T-cell (primary cell): ENCODE data around the gene CAPN2. TPM values are rescaled to one million over a fixed set of nuclear protein-coding genes. Genes with fewer than 3 reads are reported as not detected.
A peak's percentile ranks its signal among the peaks of the same experiment; 100 is the strongest.
"Not testable (repeated sequence)": the region's sequence is repeated elsewhere in the genome, so short reads cannot be mapped to it uniquely, and the experiment has no call there.

Experiments used
- ATAC-seq, 4 experiments: fragments of 200-7000 bp in 3 of 4; fragments of 150-1000 bp in 1 of 4; cut with Tn5 transposase; replicated peaks in 1 of 4; 1 replicate in 3 of 4; 2 replicates in 1 of 4; pipeline ENCODE4 v1.10.0; 2021; ENCODE audit warnings: moderate library complexity in 3 of 4, mild to moderate bottlenecking in 2 of 4, moderate number of reproducible peaks in 1 of 4
- CTCF ChIA-PET, 2 donors: fragments of 300-600 bp; sonication (Branson Sonifier 250); formaldehyde crosslinking; loops; one replicate each; lab custom pipeline; 2022; ENCODE audit warnings: antibody characterized with exemption in 2 of 2; lab: Charles Lee
- POLR2A ChIA-PET, 2 donors: fragments of 300-600 bp; sonication (Branson Sonifier 250); formaldehyde crosslinking; loops; one replicate each; lab custom pipeline; 2022; ENCODE audit warnings: antibody characterized with exemption in 2 of 2; lab: Charles Lee
- DNase-seq, 35 experiments: peaks; one replicate each; pipeline versions ENCODE4 v3.0.0 to v3.0.0-alpha.2; 2013 to 2023
- H3K27ac ChIP-seq: one replicate; pipeline ENCODE4 v1.5.1; 2013; ENCODE audit warnings: low read length
- H3K27me3 ChIP-seq, 2 experiments: replicated peaks in 1 of 2; 1 replicate in 1 of 2; 2 replicates in 1 of 2; pipeline versions ENCODE4 v1.6.1 to v1.7.0; 2013; ENCODE audit warnings: low read length in 1 of 2, mixed read lengths in 1 of 2; ENCODE audit not compliant: control insufficient read depth in 2 of 2, insufficient read depth in 2 of 2; ENCODE audit errors: extremely low read depth in 1 of 2
- H3K36me3 ChIP-seq, 2 donors: 1 replicate in 1 of 2; 2 replicates in 1 of 2; pipeline versions ENCODE4 v1.6.1 to v1.7.0; 2013; ENCODE audit warnings: low read length in 1 of 2; ENCODE audit not compliant: control insufficient read depth in 2 of 2, insufficient read depth in 1 of 2; ENCODE audit errors: extremely low read depth in 1 of 2
- H3K4me1 ChIP-seq, 2 experiments: 1 replicate in 1 of 2; 2 replicates in 1 of 2; pipeline versions ENCODE4 v1.6.1 to v1.7.0; 2013; ENCODE audit warnings: low read length in 2 of 2, mixed read lengths in 1 of 2; ENCODE audit not compliant: insufficient read depth in 2 of 2, control insufficient read depth in 1 of 2; ENCODE audit errors: extremely low read depth in 1 of 2
- H3K4me3 ChIP-seq, 2 donors: 1 replicate in 1 of 2; 2 replicates in 1 of 2; pipeline versions ENCODE4 v1.5.1 to v1.7.0; 2013; ENCODE audit warnings: mild to moderate bottlenecking in 2 of 2, low read length in 1 of 2, moderate library complexity in 1 of 2; ENCODE audit not compliant: control insufficient read depth in 1 of 2; ENCODE audit errors: extremely low read depth in 1 of 2
- H3K9me3 ChIP-seq: 2 replicates; pipeline ENCODE4 v1.7.0; 2013
- H3K27ac Mint-ChIP-seq, 2 donors: one replicate each; pipeline ENCODE4 v1.8.0; 2020 to 2021; ENCODE audit warnings: mild to moderate bottlenecking in 2 of 2, mixed read lengths in 2 of 2
- H3K27me3 Mint-ChIP-seq, 2 donors: one replicate each; pipeline ENCODE4 v1.8.0; 2021 to 2022; ENCODE audit warnings: mixed read lengths in 2 of 2
- H3K36me3 Mint-ChIP-seq: one replicate; pipeline ENCODE4 v1.8.0; 2021; ENCODE audit warnings: mixed read lengths
- H3K4me1 Mint-ChIP-seq, 3 donors: one replicate each; pipeline ENCODE4 v1.8.0; 2020 to 2022; ENCODE audit warnings: mixed read lengths in 3 of 3, mild to moderate bottlenecking in 1 of 3
- H3K4me3 Mint-ChIP-seq, 3 donors: one replicate each; pipeline ENCODE4 v1.8.0; 2020 to 2022; ENCODE audit warnings: mild to moderate bottlenecking in 3 of 3, mixed read lengths in 3 of 3, moderate library complexity in 3 of 3
- H3K9me3 Mint-ChIP-seq, 3 donors: one replicate each; pipeline ENCODE4 v1.8.0; 2020 to 2022; ENCODE audit warnings: mixed read lengths in 3 of 3
- WGBS: methylation state at CpG from one replicate; pipeline ENCODE4 v1.1.5; 2013; ENCODE audit warnings: missing lambda C conversion rate; ENCODE audit not compliant: insufficient coverage; 5-methylcytosine and 5-hydroxymethylcytosine counted together
- total RNA-seq, 35 experiments: library from RNA in 6 of 35; stranded (reverse) in 6 of 35; fragments of 120-200 nt in 1 of 35; gene quantifications; one replicate each; pipeline versions ENCODE4 v1.2.1 to v1.2.4 and lab custom pipeline; 2013 to 2026

CAPN2 gene
- total RNA-seq, 5 donors from 2014 or later (not counting 1 experiment from before 2014, with no cell fraction given), result 146 to 206 (median 169) TPM

DNA sequence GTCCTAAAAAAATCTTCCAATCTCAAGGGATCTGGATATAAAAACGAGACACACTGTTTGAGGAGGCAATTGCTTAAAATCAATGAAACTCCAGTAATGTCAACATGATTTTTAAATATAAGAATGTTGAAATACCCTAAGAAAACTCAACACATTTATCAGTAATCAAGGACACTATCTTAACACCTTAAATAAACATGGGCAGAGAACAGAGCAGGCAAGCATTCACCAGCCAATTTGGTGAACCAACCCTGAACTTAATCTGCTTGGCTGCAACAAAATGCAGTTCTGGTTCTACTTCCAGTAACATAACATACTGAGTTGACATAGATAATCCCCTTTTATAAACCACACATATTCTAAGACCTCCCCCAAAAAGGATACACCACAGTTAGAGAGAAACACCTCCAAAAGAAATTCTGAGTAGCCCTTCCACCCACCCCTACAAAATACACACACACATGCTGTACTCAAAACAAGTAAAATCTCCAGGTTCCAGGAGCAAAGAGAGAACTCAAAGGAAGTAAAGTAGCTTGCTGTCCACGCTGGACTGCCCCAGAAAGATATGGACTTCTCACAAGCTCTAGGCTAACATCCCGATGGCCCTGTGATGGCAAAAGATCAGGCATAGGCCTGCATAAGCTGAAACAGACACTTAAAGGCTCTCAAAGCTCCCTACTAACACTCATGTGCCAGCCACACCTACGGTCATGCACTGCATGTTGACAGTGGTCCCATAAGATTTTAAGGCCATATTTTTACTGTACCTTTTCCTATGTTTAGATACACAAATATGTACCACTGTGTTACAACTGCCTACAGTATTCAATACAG lies 102.9 kb downstream of the CAPN2 start:
- no peak overlapping the region for H3K4me3 Mint-ChIP-seq
- peaks cover 11 to 14% of the 10 kb centered on the region in 2 experiments for H3K4me1 ChIP-seq
- peak overlapping the region; percentile 57 to 84 for H3K27ac Mint-ChIP-seq
- H3K36me3 ChIP-seq, result peaks cover 0 to 45% of the 10 kb centered on the region in 2 donors
- WGBS, result 74% methylated on average over 2 of the region's 4 CpGs
- DNase-seq (no peak), ATAC-seq (no peak)
- H3K9me3 ChIP-seq, result no peaks in the 10 kb centered on the region
- H3K27ac ChIP-seq, result no peak overlapping the region
- ChIA-PET CTCF (no interaction called here), POLR2A (interaction anchor here in 1 of 2 donors (0.7 kb wide), 1 partner anchor 30 kb away, joined by 3 read pairs; no protein-coding TSS in a partner anchor)
- H3K4me3 ChIP-seq, result no peak overlapping the region
- H3K27me3 ChIP-seq, result no peaks in the 10 kb centered on the region
- H3K36me3 Mint-ChIP-seq, result peaks cover 49% of the 10 kb centered on the region
- no peaks in the 10 kb centered on the region for H3K27me3 Mint-ChIP-seq
- no peaks in the 10 kb centered on the region for H3K9me3 Mint-ChIP-seq
- peaks cover 34 to 57% (median 46%) of the 10 kb centered on the region in 3 donors for H3K4me1 Mint-ChIP-seq

GRCh38 chr1:223815865-223816264 lies 103.5 kb downstream of the CAPN2 start:
- Histone ChIP-seq H3K4me3 (no peak overlapping the region), H3K4me1 (peaks cover 11 to 14% of the 10 kb centered on the region in 2 experiments), H3K27me3 (no peaks in the 10 kb centered on the region), H3K9me3 (no peaks in the 10 kb centered on the region), H3K27ac (no peak overlapping the region), H3K36me3 (peaks cover 0 to 45% of the 10 kb centered on the region in 2 donors)
- no peak overlapping the region for H3K4me3 Mint-ChIP-seq
- H3K4me1 Mint-ChIP-seq, result peaks cover 39 to 60% (median 52%) of the 10 kb centered on the region in 3 donors
- ChIA-PET POLR2A (no interaction called here), CTCF (no interaction called here)
- H3K36me3 Mint-ChIP-seq, result peaks cover 50% of the 10 kb centered on the region
- no peak for ATAC-seq
- DNase-seq, result no peak
- H3K27me3 Mint-ChIP-seq, result no peaks in the 10 kb centered on the region
- no peak overlapping the region for H3K27ac Mint-ChIP-seq
- H3K9me3 Mint-ChIP-seq, result no peaks in the 10 kb centered on the region
- WGBS, result 100% methylated on average over 2 of the region's 3 CpGs

DNA sequence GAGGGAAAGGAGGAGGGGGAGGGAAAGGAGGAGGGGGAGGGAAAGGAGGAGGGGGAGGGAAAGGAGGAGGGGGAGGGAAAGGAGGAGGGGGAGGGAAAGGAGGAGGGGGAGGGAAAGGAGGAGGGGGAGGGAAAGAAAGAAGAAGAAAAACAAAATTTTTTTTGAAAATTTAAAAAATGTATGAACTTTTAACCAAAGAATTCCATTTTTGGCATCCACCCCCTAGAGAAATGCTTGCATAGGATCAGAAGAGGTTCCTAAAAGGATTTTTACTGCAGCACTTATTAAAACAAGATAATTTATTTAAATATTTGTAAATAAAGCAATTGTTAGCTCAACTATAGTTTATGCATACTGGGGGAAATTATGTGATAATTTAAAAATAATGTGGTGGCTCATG lies 104.9 kb downstream of the CAPN2 start:
- H3K4me3 Mint-ChIP-seq, H3K27ac ChIP-seq, H3K27ac Mint-ChIP-seq, H3K27me3 Mint-ChIP-seq, H3K27me3 ChIP-seq, H3K9me3 Mint-ChIP-seq, ATAC-seq, DNase-seq, H3K9me3 ChIP-seq, POLR2A ChIA-PET, H3K4me3 ChIP-seq: not testable (repeated sequence)
- peaks cover 52% of the 10 kb centered on the region for H3K36me3 Mint-ChIP-seq
- Histone ChIP-seq H3K4me1 (peaks cover 11 to 13% of the 10 kb centered on the region in 2 experiments), H3K36me3 (peaks cover 0 to 47% of the 10 kb centered on the region in 2 donors)
- CTCF ChIA-PET, result interaction anchor here in 1 of 2 donors (1.0 kb wide), 1 partner anchor 25 kb away, joined by 3 read pairs; no protein-coding TSS in a partner anchor
- H3K4me1 Mint-ChIP-seq, result peaks cover 39 to 61% (median 53%) of the 10 kb centered on the region in 3 donors

GRCh38 chr1:223819730-223820514 lies 107.6 kb downstream of the CAPN2 start:
- Mint-ChIP-seq H3K9me3 (no peaks in the 10 kb centered on the region), H3K27me3 (no peaks in the 10 kb centered on the region), H3K36me3 (peaks cover 32% of the 10 kb centered on the region), H3K27ac (no peak overlapping the region), H3K4me1 (peaks cover 45 to 66% (median 54%) of the 10 kb centered on the region in 3 donors), H3K4me3 (no peak overlapping the region)
- DNase-seq (no peak), ATAC-seq (no peak)
- Histone ChIP-seq H3K36me3 (peaks cover 0 to 27% of the 10 kb centered on the region in 2 donors), H3K9me3 (no peaks in the 10 kb centered on the region), H3K4me3 (no peak overlapping the region), H3K4me1 (peaks cover 4 to 5% of the 10 kb centered on the region in 2 experiments), H3K27ac (no peak overlapping the region), H3K27me3 (no peaks in the 10 kb centered on the region)
- ChIA-PET CTCF (no interaction called here), POLR2A (no interaction called here)
- WGBS, result no CpG with 5 or more reads among the region's 4 CpGs

- H3K4me3 Mint-ChIP-seq, result no peak overlapping the region
- no peaks in the 10 kb centered on the region for H3K27me3 Mint-ChIP-seq
- CTCF ChIA-PET, result no interaction called here
- H3K9me3 Mint-ChIP-seq, result no peaks in the 10 kb centered on the region
- no peak overlapping the region for H3K4me3 ChIP-seq
- peaks cover 3 to 5% of the 10 kb centered on the region in 2 experiments for H3K4me1 ChIP-seq
- peaks cover 29% of the 10 kb centered on the region for H3K36me3 Mint-ChIP-seq
- 60% methylated on average over 1 of the region's 2 CpGs for WGBS
- peaks cover 45 to 66% (median 54%) of the 10 kb centered on the region in 3 donors for H3K4me1 Mint-ChIP-seq
- peak overlapping the region in 1 of 2 donors; percentile 23 for H3K27ac Mint-ChIP-seq
- no peaks in the 10 kb centered on the region for H3K27me3 ChIP-seq
- POLR2A ChIA-PET, result interaction anchor here (0.7 kb wide), 2 partner anchors 8 to 21 kb away, joined by 3 to 4 read pairs; no protein-coding TSS in a partner anchor
- no peak for ATAC-seq
- H3K27ac ChIP-seq, result no peak overlapping the region
- DNase-seq, result no peak
- H3K36me3 ChIP-seq, result peaks cover 0 to 24% of the 10 kb centered on the region in 2 donors
- no peaks in the 10 kb centered on the region for H3K9me3 ChIP-seq
These were observed 108.1 kb downstream of the CAPN2 start for GRCh38 chr1:223820515-223820858.

DNA sequence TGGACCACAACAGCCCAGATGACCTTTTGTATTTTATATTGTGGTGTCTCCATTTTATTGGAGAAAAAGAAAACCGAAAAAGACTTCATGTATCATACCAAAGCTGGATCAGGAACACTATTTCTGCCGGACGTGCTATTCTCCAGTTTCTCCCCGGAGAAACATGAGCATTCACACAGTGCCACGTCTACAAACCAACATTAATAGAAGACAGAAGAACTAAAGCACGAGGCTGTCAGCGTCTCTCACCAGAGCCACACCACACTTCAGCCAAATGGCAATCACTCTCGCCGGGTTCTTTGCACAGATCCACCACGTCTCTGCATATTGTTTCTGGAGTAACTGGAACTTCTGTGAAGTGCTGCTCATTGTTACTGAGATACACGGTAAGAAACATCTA lies 108.6 kb downstream of the CAPN2 start:
- Mint-ChIP-seq H3K4me3 (no peak overlapping the region), H3K9me3 (no peaks in the 10 kb centered on the region), H3K4me1 (peaks cover 46 to 66% (median 55%) of the 10 kb centered on the region in 3 donors), H3K27ac (peak overlapping the region in 1 of 2 donors; percentile 23), H3K36me3 (peaks cover 28% of the 10 kb centered on the region), H3K27me3 (no peaks in the 10 kb centered on the region)
- 93% methylated on average over 10 of the region's 11 CpGs for WGBS
- Histone ChIP-seq H3K4me1 (peaks cover 4 to 10% of the 10 kb centered on the region in 2 experiments), H3K27me3 (no peaks in the 10 kb centered on the region), H3K9me3 (no peaks in the 10 kb centered on the region), H3K27ac (no peak overlapping the region), H3K36me3 (peaks cover 0 to 24% of the 10 kb centered on the region in 2 donors), H3K4me3 (no peak overlapping the region)
- POLR2A ChIA-PET, result interaction anchor here (0.5 to 0.7 kb wide), 3 partner anchors 8 to 451 kb away, joined by 3 to 4 read pairs (median 3); no protein-coding TSS in a partner anchor
- DNase-seq (no peak), ATAC-seq (no peak)
- CTCF ChIA-PET, result no interaction called here
